Adrenal gland (tissue), 12 donors: ENCODE results near the gene DNAJC27. TPM values are rescaled to one million over a fixed set of nuclear protein-coding genes. Genes with fewer than 3 reads are reported as not detected.

Source experiments
- DNase-seq, 7 donors: peaks; one replicate each; pipeline ENCODE4 v3.0.0-alpha.2; 2019 to 2020
- H3K27ac ChIP-seq, 5 donors: fragments of 200-600 bp; sonication (generic) in 4 of 5; 1 replicate in 3 of 5; 2 replicates in 2 of 5; pipeline versions ENCODE4 v1.5.1 to v1.8.0; 2016 to 2020; ENCODE audit warnings: mild to moderate bottlenecking in 1 of 5
- H3K27me3 ChIP-seq: fragments of 200-600 bp; 2 replicates; pipeline ENCODE4 v1.8.0; 2021
- H3K36me3 ChIP-seq, 2 donors: fragments of 200-600 bp; replicated peaks in 1 of 2; 1 replicate in 1 of 2; 2 replicates in 1 of 2; pipeline versions ENCODE4 v1.5.1 to v1.8.0; 2018 to 2022
- H3K4me1 ChIP-seq, 2 donors: fragments of 200-600 bp; replicated peaks in 1 of 2; 1 replicate in 1 of 2; 2 replicates in 1 of 2; pipeline versions ENCODE4 v1.5.1 to v1.8.0; 2018 to 2021
- H3K4me3 ChIP-seq, 4 donors: fragments of 200-600 bp; sonication (generic) in 3 of 4; one replicate each; pipeline ENCODE4 v1.5.1; 2016 to 2018
- H3K9me3 ChIP-seq, 3 donors: fragments of 200-600 bp; sonication (generic) in 1 of 3; replicated peaks in 1 of 3; 1 replicate in 2 of 3; 2 replicates in 1 of 3; pipeline versions ENCODE4 v1.5.1 to v1.8.0; 2016 to 2021
- CTCF ChIP-seq, 6 experiments: fragments of 450-650 bp in 4 of 6; fragments of 200-600 bp in 2 of 6; sonication (generic) in 1 of 6; IDR thresholded peaks; 1 replicate in 5 of 6; 2 replicates in 1 of 6; pipeline versions ENCODE4 v1.5.1 to v1.8.0; 2016 to 2021; ENCODE audit warnings: antibody characterized with exemption in 6 of 6, mild to moderate bottlenecking in 2 of 6, moderate library complexity in 1 of 6
- POLR2A ChIP-seq, 2 donors: fragments of 450-650 bp; IDR thresholded peaks; one replicate each; pipeline ENCODE4 v1.6.1; 2017; ENCODE audit warnings: antibody characterized with exemption in 2 of 2, mild to moderate bottlenecking in 2 of 2, moderate library complexity in 1 of 2
- WGBS, 4 donors: extraction: QIAGEN DNeasy Blood & Tissue Kit in 2 of 4; methylation state at CpG; one replicate each; pipeline versions ENCODE4 v1.1.5 to v1.1.7; 2013 to 2017; 5-methylcytosine and 5-hydroxymethylcytosine counted together
- intact Hi-C, 2 donors: fragments of 100-400 bp; cut with DNase I; formaldehyde crosslinking; loops; one replicate each; pipeline versions ENCODE4 v1.14.1 to v1.15.0; 2022 to 2023
- polyA plus RNA-seq, 3 donors: library from polyadenylated mRNA; stranded (reverse); fragments of 200-250 nt in 2 of 3; fragments of 350-450 nt in 1 of 3; fragmentation: Illumina TruSeq in 1 of 3; extraction: RNeasy Lipid Tissue Mini Kit (QIAGEN cat#74804) in 1 of 3; gene quantifications; one replicate each; pipeline ENCODE4 v1.2.3, GENCODE V29; 2013 to 2014
- total RNA-seq, 9 donors: library from RNA; depleted of rRNA in 4 of 9; stranded (reverse); fragments of >200 nt in 4 of 9; fragments of 120-200 nt in 1 of 9; fragmentation: NEBNext Ultra II Directional in 1 of 9; extraction: Animal tissue kit (Norgen Biotek cat#: 25700) in 1 of 9; gene quantifications; one replicate each; pipeline versions ENCODE4 v1.1.0 to v1.2.4, GENCODE V29; 2013 to 2023
- donor health status: healthy with polysubstance abuse.
- donor health status: Bipolar disorder and iron deficiency.
- donor health status: DM: yes; HTN: yes; CAD: no.
- donor health status: DM: no; HTN: no; CAD: no.
- donor health status: DM: no; HTN: no; CAD: no.
- donor health status: DM: yes; HTN: yes; CAD: no.

Gene DNAJC27
- total and polyA plus RNA-seq, 12 donors: 1.9 to 10.8 (median 6.7) TPM

GRCh38 chr2:24986372-24986771 is 14.6 kb upstream of the DNAJC27 start:
- WGBS, 4 donors: 21 to 29% (median 23%) methylated on average over 3 of the region's 3 CpGs
- Histone ChIP-seq H3K9me3 (no peaks in the 10 kb centered on the region), H3K36me3 (no peaks in the 10 kb centered on the region), H3K4me1 (peaks cover 0 to 25% of the 10 kb centered on the region in 2 donors), H3K4me3 (no peak overlapping the region), H3K27ac (peak overlapping the region in 2 of 5 donors; percentile 23 to 56), H3K27me3 (no peaks in the 10 kb centered on the region)
- TF ChIP-seq POLR2A (IDR thresholded peaks at IDR 0.05) (no peak), CTCF (IDR thresholded peaks at IDR 0.05) (no peak)
- intact Hi-C loops: loop anchor here in 1 of 2 donors (10.0 kb wide), 1 partner anchor 208 kb away; no protein-coding TSS in a partner anchor
- peak in 5 of 7 donors; percentile 46 to 73 (median 60) for DNase-seq

GRCh38 chr2:24985511-24985910 is 13.8 kb upstream of the DNAJC27 start:
- peak overlapping the region in 1 of 5 donors; percentile 56 for H3K27ac ChIP-seq
- no peak overlapping the region for H3K4me3 ChIP-seq
- 84 to 89% (median 85%) methylated on average over 8 of the region's 8 CpGs for WGBS, 4 donors
- no peaks in the 10 kb centered on the region for H3K27me3 ChIP-seq
- peaks cover 0 to 25% of the 10 kb centered on the region in 2 donors for H3K4me1 ChIP-seq
- intact Hi-C loops: loop anchor here in 1 of 2 donors (10.0 kb wide), 1 partner anchor 209 kb away; no protein-coding TSS in a partner anchor
- TF ChIP-seq POLR2A (IDR thresholded peaks at IDR 0.05) (no peak), CTCF (IDR thresholded peaks at IDR 0.05) (no peak)
- DNase-seq: no peak
- no peaks in the 10 kb centered on the region for H3K9me3 ChIP-seq
- H3K36me3 ChIP-seq: no peaks in the 10 kb centered on the region

GRCh38 chr2:24984912-24985311 is 13.2 kb upstream of the DNAJC27 start:
- DNase-seq: peak in 5 of 7 donors; percentile 30 to 90 (median 44)
- peaks cover 0 to 29% of the 10 kb centered on the region in 2 donors for H3K4me1 ChIP-seq
- intact Hi-C loops: loop anchor here in 1 of 2 donors (10.0 kb wide), 1 partner anchor 210 kb away; no protein-coding TSS in a partner anchor
- H3K36me3 ChIP-seq: no peaks in the 10 kb centered on the region
- H3K9me3 ChIP-seq: no peaks in the 10 kb centered on the region
- H3K27me3 ChIP-seq: no peaks in the 10 kb centered on the region
- H3K4me3 ChIP-seq: no peak overlapping the region
- no peak for TF ChIP-seq POLR2A (IDR thresholded peaks at IDR 0.05)
- TF ChIP-seq CTCF (IDR thresholded peaks at IDR 0.05): no peak
- H3K27ac ChIP-seq: peak overlapping the region in 1 of 5 donors; percentile 56
- 32 to 57% (median 48%) methylated on average over 7 to 8 of the region's 8 CpGs for WGBS, 4 donors

GRCh38 chr2:24981411-24982136 is 9.8 kb upstream of the DNAJC27 start:
- WGBS, 4 donors: 80 to 87% (median 82%) methylated on average over 3 of the region's 3 CpGs
- intact Hi-C loops: loop anchor here in 1 of 2 donors (10.0 kb wide), 1 partner anchor 213 kb away; no protein-coding TSS in a partner anchor
- Histone ChIP-seq H3K36me3 (no peaks in the 10 kb centered on the region), H3K4me3 (no peak overlapping the region), H3K27ac (no peak overlapping the region), H3K27me3 (no peaks in the 10 kb centered on the region), H3K9me3 (no peaks in the 10 kb centered on the region), H3K4me1 (peaks cover 0 to 27% of the 10 kb centered on the region in 2 donors)
- TF ChIP-seq CTCF (IDR thresholded peaks at IDR 0.05) (no peak), POLR2A (IDR thresholded peaks at IDR 0.05) (no peak)
- DNase-seq: no peak
